ENCODE measurements around the gene RACK1. TPM values are rescaled to one million over a fixed set of nuclear protein-coding genes. Genes with fewer than 3 reads are reported as not detected.

Gene RACK1
- total and polyA plus RNA-seq, 2 donors (not counting 3 experiments of a cell fraction or from before 2014, with no cell fraction given), result 1,910 to 5,629 TPM

DNA sequence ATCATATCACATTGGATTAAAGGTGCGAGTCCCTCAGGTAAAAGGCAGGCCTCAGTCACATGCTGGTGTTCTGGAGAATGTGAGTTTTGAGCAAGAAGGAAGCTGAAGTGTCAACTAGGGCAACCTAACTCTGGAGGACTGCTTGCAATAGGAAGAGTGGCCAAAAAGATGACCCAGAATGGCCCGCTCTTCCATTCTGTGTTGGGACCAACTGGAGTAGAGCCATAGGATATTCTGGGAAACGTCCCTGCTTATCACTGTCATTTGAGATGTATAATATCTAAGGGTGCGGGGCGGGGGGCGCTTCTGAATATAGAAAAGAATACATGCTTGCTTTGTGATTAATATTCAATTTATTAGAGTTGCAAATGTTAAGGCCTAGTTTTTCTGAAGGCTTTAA lies 31.6 kb downstream of the RACK1 start:
- H3K9ac ChIP-seq (replicated peaks; ENCODE audit: extremely low read depth, insufficient read depth, low read length), result no peak overlapping the region
- FAIRE-seq (no peak), DNase-seq (ENCODE audit: low read depth, low spot score) (no peak)
- H3K9me3 ChIP-seq (replicated peaks; ENCODE audit: control insufficient read depth, insufficient read depth, low read length), result no peaks in the 10 kb centered on the region
- BruUV-seq (replicated peaks), result no TSS peak
- POLR2A ChIA-PET, result no interaction called here
- TF ChIP-seq EZH2 (IDR thresholded peaks at IDR 0.05; ENCODE audit: borderline replicate concordance, low read depth, low read length, severe bottlenecking) (no peak), MYC (IDR thresholded peaks at IDR 0.05; ENCODE audit: low read depth, low read length) (no peak), POLR2AphosphoS5 (IDR thresholded peaks at IDR 0.05; ENCODE audit: insufficient read depth, low read depth, low read length) (no peak), FOS (IDR thresholded peaks at IDR 0.05; ENCODE audit: borderline replicate concordance, insufficient read depth, low read length) (no peak), MAX (IDR thresholded peaks at IDR 0.05; ENCODE audit: insufficient read depth, insufficient read length) (no peak), POLR2A (IDR thresholded peaks at IDR 0.05; ENCODE audit: low read depth, low read length) (no peak), GATA2 (IDR thresholded peaks at IDR 0.05; ENCODE audit: insufficient read depth, insufficient read length, low read depth, low read length) (no peak), JUN (IDR thresholded peaks at IDR 0.05; ENCODE audit: borderline replicate concordance, insufficient read depth, insufficient read length, low read depth) (no peak)
- TF ChIP-seq, protein P1, sequence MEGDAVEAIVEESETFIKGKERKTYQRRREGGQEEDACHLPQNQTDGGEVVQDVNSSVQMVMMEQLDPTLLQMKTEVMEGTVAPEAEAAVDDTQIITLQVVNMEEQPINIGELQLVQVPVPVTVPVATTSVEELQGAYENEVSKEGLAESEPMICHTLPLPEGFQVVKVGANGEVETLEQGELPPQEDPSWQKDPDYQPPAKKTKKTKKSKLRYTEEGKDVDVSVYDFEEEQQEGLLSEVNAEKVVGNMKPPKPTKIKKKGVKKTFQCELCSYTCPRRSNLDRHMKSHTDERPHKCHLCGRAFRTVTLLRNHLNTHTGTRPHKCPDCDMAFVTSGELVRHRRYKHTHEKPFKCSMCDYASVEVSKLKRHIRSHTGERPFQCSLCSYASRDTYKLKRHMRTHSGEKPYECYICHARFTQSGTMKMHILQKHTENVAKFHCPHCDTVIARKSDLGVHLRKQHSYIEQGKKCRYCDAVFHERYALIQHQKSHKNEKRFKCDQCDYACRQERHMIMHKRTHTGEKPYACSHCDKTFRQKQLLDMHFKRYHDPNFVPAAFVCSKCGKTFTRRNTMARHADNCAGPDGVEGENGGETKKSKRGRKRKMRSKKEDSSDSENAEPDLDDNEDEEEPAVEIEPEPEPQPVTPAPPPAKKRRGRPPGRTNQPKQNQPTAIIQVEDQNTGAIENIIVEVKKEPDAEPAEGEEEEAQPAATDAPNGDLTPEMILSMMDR (IDR thresholded peaks at IDR 0.05; ENCODE audit: extremely low read depth in 1 of 2, insufficient read depth in 1 of 2, low read depth in 1 of 2, low read length in 2 of 2), result no peak
- no peaks in the 10 kb centered on the region for H3K79me2 ChIP-seq (ENCODE audit: control insufficient read depth, insufficient read depth, low read length)
- intact Hi-C loops (cut with micrococcal nuclease), result no loop called here
- H3K36me3 ChIP-seq (ENCODE audit: control insufficient read depth in 2 of 2, extremely low read depth in 1 of 2, insufficient read depth in 2 of 2, low read length in 2 of 2), result no peaks in the 10 kb centered on the region
- H3K27me3 ChIP-seq (ENCODE audit: control insufficient read depth in 2 of 2, insufficient read depth in 2 of 2, low read length in 2 of 2), result peaks cover 0 to 4% of the 10 kb centered on the region in 2 experiments
- peaks cover 5% of the 10 kb centered on the region for H3K4me1 ChIP-seq (ENCODE audit: control insufficient read depth, extremely low read depth, insufficient read depth, low read length)
- H3K9me1 ChIP-seq (replicated peaks; ENCODE audit: control insufficient read depth, extremely low read depth, insufficient read depth, low read length), result no peaks in the 10 kb centered on the region
- H4K20me1 ChIP-seq (replicated peaks; ENCODE audit: control insufficient read depth, extremely low read depth, insufficient read depth, low read length), result no peaks in the 10 kb centered on the region
- H3K4me3 ChIP-seq (replicated peaks in 1 of 3; ENCODE audit: insufficient read depth in 1 of 3, low read depth in 1 of 3, low read length in 3 of 3), result no peak overlapping the region
- H2AFZ ChIP-seq (ENCODE audit: low read depth, low read length), result no peak overlapping the region
- no peak overlapping the region for H3K4me2 ChIP-seq (ENCODE audit: insufficient read depth, low read length)
- dilution Hi-C loops (cut with MboI; ENCODE audit: extremely low pct_ligation_motif_present, low sequenced_read_pairs), result no loop called here
- CTCF ChIA-PET, result no interaction called here
- H3K27ac ChIP-seq (ENCODE audit: insufficient read depth, low read depth, low read length), result no peak overlapping the region

Data from endothelial cell of umbilical vein (primary cell).